ENCODE measurements around the gene ERC1.

Gene ERC1

GRCh38 chr12:1421091-1421846 is 430.2 kb downstream of the ERC1 start:
- peaks cover 4% of the 10 kb centered on the region for H3K4me1 Mint-ChIP-seq
- peak overlapping the region; percentile 12 for H3K27ac Mint-ChIP-seq
- H3K36me3 Mint-ChIP-seq = peaks cover 12% of the 10 kb centered on the region
- no peak overlapping the region for H3K4me3 Mint-ChIP-seq
- DNase-seq = no peak
- no peaks in the 10 kb centered on the region for H3K27me3 Mint-ChIP-seq
- H3K9me3 Mint-ChIP-seq = peaks cover 14% of the 10 kb centered on the region
- CTCF ChIA-PET = interaction anchor here (0.7 to 1.6 kb wide), 2 partner anchors 14 to 1001 kb away, joined by 3 to 4 read pairs; no protein-coding TSS in a partner anchor

- no peak for DNase-seq
These were observed 431.7 kb downstream of the ERC1 start for GRCh38 chr12:1422604-1423315.

GRCh38 chr12:1424674-1425395 is 433.8 kb downstream of the ERC1 start:
- peaks cover 4% of the 10 kb centered on the region for H3K4me1 Mint-ChIP-seq
- CTCF ChIA-PET = no interaction called here
- H3K27ac Mint-ChIP-seq = no peak overlapping the region
- H3K27me3 Mint-ChIP-seq = no peaks in the 10 kb centered on the region
- DNase-seq = no peak
- peaks cover 14% of the 10 kb centered on the region for H3K9me3 Mint-ChIP-seq
- no peak overlapping the region for H3K4me3 Mint-ChIP-seq
- peaks cover 10% of the 10 kb centered on the region for H3K36me3 Mint-ChIP-seq

More at GRCh38 chr12:1422604-1423315, 431.7 kb downstream of the ERC1 start:
- H3K9me3 Mint-ChIP-seq = peaks cover 14% of the 10 kb centered on the region
- H3K27ac Mint-ChIP-seq = peak overlapping the region; percentile 17
- CTCF ChIA-PET = interaction anchor here (1.6 kb wide), 1 partner anchor 13 kb away, joined by 4 read pairs; no protein-coding TSS in a partner anchor
- no peaks in the 10 kb centered on the region for H3K27me3 Mint-ChIP-seq
- peaks cover 4% of the 10 kb centered on the region for H3K4me1 Mint-ChIP-seq
- no peak overlapping the region for H3K4me3 Mint-ChIP-seq
- H3K36me3 Mint-ChIP-seq = peaks cover 12% of the 10 kb centered on the region

GRCh38 chr12:1425396-1425729 is 434.3 kb downstream of the ERC1 start:
- H3K36me3 Mint-ChIP-seq = peaks cover 10% of the 10 kb centered on the region
- DNase-seq = no peak
- no peak overlapping the region for H3K4me3 Mint-ChIP-seq
- CTCF ChIA-PET = interaction anchor here (0.6 kb wide), 1 partner anchor 13 kb away, joined by 3 read pairs; no protein-coding TSS in a partner anchor
- H3K27me3 Mint-ChIP-seq = no peaks in the 10 kb centered on the region
- peaks cover 14% of the 10 kb centered on the region for H3K9me3 Mint-ChIP-seq
- H3K4me1 Mint-ChIP-seq = peaks cover 4% of the 10 kb centered on the region
- H3K27ac Mint-ChIP-seq = no peak overlapping the region

- Mint-ChIP-seq H3K27ac (no peak overlapping the region), H3K4me1 (no peaks in the 10 kb centered on the region), H3K4me3 (no peak overlapping the region), H3K36me3 (no peaks in the 10 kb centered on the region), H3K27me3 (no peaks in the 10 kb centered on the region), H3K9me3 (no peaks in the 10 kb centered on the region)
- CTCF ChIA-PET = no interaction called here
- no peak for DNase-seq
These were observed 437.6 kb downstream of the ERC1 start for GRCh38 chr12:1428671-1429070.

GRCh38 chr12:1429980-1430379 is 439.0 kb downstream of the ERC1 start:
- Mint-ChIP-seq H3K36me3 (no peaks in the 10 kb centered on the region), H3K27me3 (no peaks in the 10 kb centered on the region), H3K4me1 (no peaks in the 10 kb centered on the region), H3K9me3 (no peaks in the 10 kb centered on the region), H3K27ac (no peak overlapping the region), H3K4me3 (no peak overlapping the region)
- no peak for DNase-seq
- CTCF ChIA-PET = no interaction called here

- H3K27ac Mint-ChIP-seq = no peak overlapping the region
- CTCF ChIA-PET = no interaction called here
These were observed 443.4 kb downstream of the ERC1 start for GRCh38 chr12:1434296-1434955.

GRCh38 chr12:1435044-1435443 is 444.0 kb downstream of the ERC1 start:
- Mint-ChIP-seq H3K4me3 (no peak overlapping the region), H3K9me3 (no peaks in the 10 kb centered on the region), H3K27me3 (no peaks in the 10 kb centered on the region), H3K36me3 (no peaks in the 10 kb centered on the region), H3K4me1 (no peaks in the 10 kb centered on the region), H3K27ac (no peak overlapping the region)
- CTCF ChIA-PET = interaction anchor here (0.9 kb wide), 1 partner anchor 13 kb away, joined by 4 read pairs; no protein-coding TSS in a partner anchor
- DNase-seq = no peak

More at GRCh38 chr12:1434296-1434955, 443.4 kb downstream of the ERC1 start:
- no peaks in the 10 kb centered on the region for H3K36me3 Mint-ChIP-seq
- H3K9me3 Mint-ChIP-seq = no peaks in the 10 kb centered on the region
- DNase-seq = no peak
- no peaks in the 10 kb centered on the region for H3K27me3 Mint-ChIP-seq
- H3K4me3 Mint-ChIP-seq = no peak overlapping the region
- no peaks in the 10 kb centered on the region for H3K4me1 Mint-ChIP-seq

GRCh38 chr12:1435456-1435855 is 444.4 kb downstream of the ERC1 start:
- Mint-ChIP-seq H3K27ac (no peak overlapping the region), H3K27me3 (no peaks in the 10 kb centered on the region), H3K4me1 (no peaks in the 10 kb centered on the region), H3K36me3 (no peaks in the 10 kb centered on the region), H3K4me3 (no peak overlapping the region), H3K9me3 (no peaks in the 10 kb centered on the region)
- CTCF ChIA-PET = interaction anchor here (0.9 kb wide), 1 partner anchor 13 kb away, joined by 4 read pairs; no protein-coding TSS in a partner anchor
- no peak for DNase-seq

- H3K9me3 Mint-ChIP-seq = no peaks in the 10 kb centered on the region
- H3K36me3 Mint-ChIP-seq = no peaks in the 10 kb centered on the region
- CTCF ChIA-PET = interaction anchor here (0.9 kb wide), 1 partner anchor 14 kb away, joined by 4 read pairs; no protein-coding TSS in a partner anchor
- no peaks in the 10 kb centered on the region for H3K27me3 Mint-ChIP-seq
- no peaks in the 10 kb centered on the region for H3K4me1 Mint-ChIP-seq
- H3K4me3 Mint-ChIP-seq = no peak overlapping the region
- no peak for DNase-seq
- H3K27ac Mint-ChIP-seq = no peak overlapping the region
These were observed 445.0 kb downstream of the ERC1 start for GRCh38 chr12:1436015-1436414.

GRCh38 chr12:1436981-1437380 is 446.0 kb downstream of the ERC1 start:
- Mint-ChIP-seq H3K4me3 (no peak overlapping the region), H3K27ac (no peak overlapping the region), H3K27me3 (no peaks in the 10 kb centered on the region), H3K4me1 (no peaks in the 10 kb centered on the region), H3K9me3 (no peaks in the 10 kb centered on the region), H3K36me3 (no peaks in the 10 kb centered on the region)
- DNase-seq = no peak
- CTCF ChIA-PET = no interaction called here

GRCh38 chr12:1439201-1439600 is 448.2 kb downstream of the ERC1 start:
- no peaks in the 10 kb centered on the region for H3K9me3 Mint-ChIP-seq
- H3K27ac Mint-ChIP-seq = no peak overlapping the region
- no peak overlapping the region for H3K4me3 Mint-ChIP-seq
- H3K36me3 Mint-ChIP-seq = no peaks in the 10 kb centered on the region
- no peak for DNase-seq
- H3K4me1 Mint-ChIP-seq = no peaks in the 10 kb centered on the region
- CTCF ChIA-PET = no interaction called here
- no peaks in the 10 kb centered on the region for H3K27me3 Mint-ChIP-seq

- Mint-ChIP-seq H3K4me1 (no peaks in the 10 kb centered on the region), H3K4me3 (no peak overlapping the region)
These were observed 448.7 kb downstream of the ERC1 start for GRCh38 chr12:1439687-1440086.

More at GRCh38 chr12:1439687-1440086, 448.7 kb downstream of the ERC1 start:
- Mint-ChIP-seq H3K27ac (no peak overlapping the region), H3K36me3 (no peaks in the 10 kb centered on the region), H3K27me3 (no peaks in the 10 kb centered on the region), H3K9me3 (no peaks in the 10 kb centered on the region)
- CTCF ChIA-PET = no interaction called here
- no peak for DNase-seq

Data from activated naive CD4-positive, alpha-beta T cell treated with anti-CD3 and anti-CD28 coated beads, Interleukin-2, amount 10 ng/mL, durations not matched to agents 7 days and 5 days (primary cell).